22Rv1 (cell line): Measurements from ENCODE around the gene TIMM23.

Source experiments
- CTCF ChIP-seq: fragments of 450-650 bp; IDR thresholded peaks from 2 replicates; pipeline ENCODE4 v1.5.1; 2017; ENCODE audit warnings: mild to moderate bottlenecking
- ZFX ChIP-seq: fragments of 450-650 bp; IDR thresholded peaks from 2 replicates; pipeline ENCODE4 v1.6.1; 2017; ENCODE audit warnings: antibody characterized with exemption, borderline replicate concordance

DNA sequence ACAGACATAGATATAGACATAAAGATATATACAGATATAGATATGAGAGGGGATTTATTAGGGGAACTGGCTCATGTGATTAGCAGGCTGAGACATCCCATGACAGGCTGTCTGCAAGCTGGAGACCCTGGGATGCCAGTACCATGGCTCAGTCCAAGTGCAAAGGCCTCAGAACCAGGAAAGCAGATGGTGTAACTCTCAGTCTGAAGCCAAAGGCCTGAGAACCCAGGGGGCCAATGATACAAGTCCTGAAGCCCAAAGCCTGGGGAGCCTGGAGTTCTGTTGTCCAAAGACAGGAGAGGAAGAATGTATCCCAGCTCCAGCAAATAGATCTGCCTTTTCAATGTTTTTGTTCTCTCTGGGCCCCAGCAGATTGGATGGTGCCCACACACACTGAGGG, 52.7 kb downstream of the TIMM23 start:
- TF ChIP-seq CTCF = no peak
- no peak for TF ChIP-seq ZFX
